NCI-H2227 (cell line): ENCODE results near the gene PRR4.

ENCODE experiments used
- DNase-seq: peaks from one replicate; lab custom pipeline; 2025; ENCODE audit not compliant: unreplicated experiment; lab: John Stamatoyannopoulos, UW

Gene PRR4

GRCh38 chr12:10802587-10802986 lies 46.7 kb downstream of the PRR4 start, which contains the start of gene TAS2R7:
Gene TAS2R7 (minus strand): TSS chr12:10802627. CDS start chr12:10802570, 57 bp downstream.
- no peak for DNase-seq

GRCh38 chr12:10801741-10802140 lies 47.5 kb downstream of the PRR4 start:
- DNase-seq = no peak
